ENCODE results near the gene PKMYT1. TPM values are rescaled to one million over a fixed set of nuclear protein-coding genes. Genes with fewer than 3 reads are reported as not detected.

PKMYT1 gene
- total RNA-seq, 6 experiments from 2014 or later, result 21.1 to 40.8 (median 36.7) TPM

- no peak for TF ChIP-seq CTCF (IDR thresholded peaks at IDR 0.05)
- H3K36me3 Mint-ChIP-seq (ENCODE audit: low read depth), result no peaks in the 10 kb centered on the region
- H3K27ac Mint-ChIP-seq, result no peak overlapping the region
- DNase-seq, result no peak
- no peak overlapping the region for H3K4me3 Mint-ChIP-seq
- H3K9me3 Mint-ChIP-seq, result no peaks in the 10 kb centered on the region
- peaks cover 22% of the 10 kb centered on the region for H3K27me3 Mint-ChIP-seq (ENCODE audit: insufficient read depth)
- peaks cover 4% of the 10 kb centered on the region; the same call in 1 of the 2 replicates for H3K4me1 Mint-ChIP-seq (ENCODE audit: low read depth)
Observed at GRCh38 chr16:2988590-2989099, 8.4 kb upstream of the PKMYT1 start.

- H3K9me3 Mint-ChIP-seq, result no peaks in the 10 kb centered on the region
- peaks cover 6% of the 10 kb centered on the region; the same call in 1 of the 2 replicates for H3K4me1 Mint-ChIP-seq (ENCODE audit: low read depth)
- H3K27me3 Mint-ChIP-seq (ENCODE audit: insufficient read depth), result peaks cover 22% of the 10 kb centered on the region
- no peak overlapping the region for H3K27ac Mint-ChIP-seq
- no peak for TF ChIP-seq CTCF (IDR thresholded peaks at IDR 0.05)
- H3K36me3 Mint-ChIP-seq (ENCODE audit: low read depth), result no peaks in the 10 kb centered on the region
- no peak overlapping the region for H3K4me3 Mint-ChIP-seq
- no peak for DNase-seq
Observed at GRCh38 chr16:2987833-2988232, 7.6 kb upstream of the PKMYT1 start.

GRCh38 chr16:2987286-2987685 is 7.0 kb upstream of the PKMYT1 start:
- Mint-ChIP-seq H3K4me3 (no peak overlapping the region), H3K27me3 (ENCODE audit: insufficient read depth) (peaks cover 21% of the 10 kb centered on the region), H3K4me1 (ENCODE audit: low read depth) (peaks cover 8% of the 10 kb centered on the region; the same call in 1 of the 2 replicates), H3K27ac (no peak overlapping the region), H3K36me3 (ENCODE audit: low read depth) (no peaks in the 10 kb centered on the region), H3K9me3 (no peaks in the 10 kb centered on the region)
- TF ChIP-seq CTCF (IDR thresholded peaks at IDR 0.05), result no peak
- DNase-seq, result no peak

- Mint-ChIP-seq H3K4me3 (no peak overlapping the region), H3K4me1 (ENCODE audit: low read depth) (peaks cover 14% of the 10 kb centered on the region), H3K27me3 (ENCODE audit: insufficient read depth) (peaks cover 19% of the 10 kb centered on the region), H3K36me3 (ENCODE audit: low read depth) (no peaks in the 10 kb centered on the region), H3K27ac (no peak overlapping the region), H3K9me3 (no peaks in the 10 kb centered on the region)
- no peak for DNase-seq
- no peak for TF ChIP-seq CTCF (IDR thresholded peaks at IDR 0.05)
Observed at GRCh38 chr16:2986623-2987188, 6.5 kb upstream of the PKMYT1 start.

- Mint-ChIP-seq H3K36me3 (ENCODE audit: low read depth) (no peaks in the 10 kb centered on the region), H3K27ac (no peak overlapping the region), H3K9me3 (no peaks in the 10 kb centered on the region), H3K27me3 (ENCODE audit: insufficient read depth) (peaks cover 19% of the 10 kb centered on the region), H3K4me3 (no peak overlapping the region), H3K4me1 (ENCODE audit: low read depth) (peaks cover 21% of the 10 kb centered on the region)
- no peak for TF ChIP-seq CTCF (IDR thresholded peaks at IDR 0.05)
- DNase-seq, result no peak
Observed at GRCh38 chr16:2985893-2986355, 5.7 kb upstream of the PKMYT1 start.

All from HFFc6 (cell line).